Astrocyte (in vitro differentiated cells and primary cell): ENCODE results near the gene RYR2. TPM values are rescaled to one million over a fixed set of nuclear protein-coding genes. Genes with fewer than 3 reads are reported as not detected.

ENCODE experiments used
- DNase-seq: peaks from one replicate; pipeline ENCODE4 v3.0.0-alpha.2; 2010; ENCODE audit warnings: low read depth
- FAIRE-seq: peaks from 2 replicates; lab custom pipeline; 2011; peaks lifted over from hg19 to GRCh38; lab: Jason Lieb, UNC
- H2AFZ ChIP-seq: 2 replicates; pipeline ENCODE4 v1.6.0; 2012; ENCODE audit warnings: low read depth, low read length, inconsistent platforms
- H3K27ac ChIP-seq: 2 replicates; pipeline ENCODE4 v1.5.1; 2011; ENCODE audit warnings: low read depth, low read length, inconsistent platforms
- H3K27me3 ChIP-seq: 2 replicates; pipeline ENCODE4 v1.6.0; 2011; ENCODE audit warnings: low read length, inconsistent platforms; ENCODE audit not compliant: insufficient read depth
- H3K36me3 ChIP-seq: 2 replicates; pipeline ENCODE4 v1.5.1; 2011; ENCODE audit warnings: low read length, inconsistent platforms; ENCODE audit not compliant: insufficient read depth
- H3K4me1 ChIP-seq: 2 replicates; pipeline ENCODE4 v1.5.1; 2011; ENCODE audit warnings: low read length, inconsistent platforms; ENCODE audit not compliant: insufficient read depth
- H3K4me2 ChIP-seq: 2 replicates; pipeline ENCODE4 v1.6.0; 2012; ENCODE audit warnings: low read length, inconsistent platforms
- H3K4me3 ChIP-seq: 2 replicates; pipeline ENCODE4 v1.5.1; 2011; ENCODE audit warnings: low read depth, mild to moderate bottlenecking, low read length, inconsistent platforms; ENCODE audit not compliant: insufficient read depth
- H3K79me2 ChIP-seq: 2 replicates; pipeline ENCODE4 v1.6.0; 2012; ENCODE audit warnings: mild to moderate bottlenecking, low read length, inconsistent platforms; ENCODE audit not compliant: insufficient read depth
- H3K9ac ChIP-seq: 2 replicates; pipeline ENCODE4 v1.6.0; 2012; ENCODE audit warnings: mild to moderate bottlenecking, low read length, inconsistent platforms
- H3K9me3 ChIP-seq: 2 replicates; pipeline ENCODE4 v1.5.1; 2012; ENCODE audit warnings: low read depth, mild to moderate bottlenecking, low read length, inconsistent platforms; ENCODE audit not compliant: insufficient read depth
- H4K20me1 ChIP-seq: 2 replicates; pipeline ENCODE4 v1.6.0; 2012; ENCODE audit warnings: low read length, inconsistent platforms; ENCODE audit not compliant: insufficient read depth
- H3K27ac Mint-ChIP-seq: one replicate; pipeline ENCODE4 v1.8.0; 2021; ENCODE audit warnings: mild to moderate bottlenecking, mixed read lengths; ENCODE audit not compliant: unreplicated experiment
- H3K27me3 Mint-ChIP-seq: one replicate; pipeline ENCODE4 v1.8.0; 2021; ENCODE audit warnings: low read depth, mixed read lengths; ENCODE audit not compliant: unreplicated experiment
- H3K36me3 Mint-ChIP-seq: one replicate; pipeline ENCODE4 v1.8.0; 2021; ENCODE audit warnings: low read depth, mixed read lengths; ENCODE audit not compliant: unreplicated experiment
- H3K4me1 Mint-ChIP-seq: one replicate; pipeline ENCODE4 v1.8.0; 2021; ENCODE audit warnings: low read depth, mixed read lengths; ENCODE audit not compliant: unreplicated experiment
- H3K4me3 Mint-ChIP-seq: one replicate; pipeline ENCODE4 v1.8.0; 2021; ENCODE audit warnings: mild to moderate bottlenecking, moderate library complexity, mixed read lengths; ENCODE audit not compliant: unreplicated experiment
- H3K9me3 Mint-ChIP-seq: one replicate; pipeline ENCODE4 v1.8.0; 2021; ENCODE audit warnings: mild to moderate bottlenecking, mixed read lengths; ENCODE audit not compliant: unreplicated experiment
- EZH2 ChIP-seq: IDR thresholded peaks from 2 replicates; pipeline ENCODE4 v1.6.1; 2012; ENCODE audit warnings: mild to moderate bottlenecking, low read length, inconsistent platforms; ENCODE audit not compliant: insufficient read depth
- total RNA-seq: library from RNA; stranded (reverse); gene quantifications from 2 replicates; pipeline ENCODE4 v1.2.1, GENCODE V29; 2021
- TF ChIP-seq, protein P1 (sequence below): IDR thresholded peaks from 2 replicates; pipeline ENCODE4 v1.5.1; 2011; ENCODE audit warnings: low read depth, mild to moderate bottlenecking, inconsistent platforms, low read length, moderate library complexity; ENCODE audit not compliant: insufficient read depth

RYR2 gene
- total RNA-seq, 1 donor from 2014 or later, result 0.30 TPM

- Histone ChIP-seq H3K36me3 (no peaks in the 10 kb centered on the region), H3K4me2 (no peak overlapping the region), H3K4me1 (no peaks in the 10 kb centered on the region), H3K4me3 (no peak overlapping the region), H4K20me1 (no peaks in the 10 kb centered on the region), H3K27ac (no peak overlapping the region), H3K9me3 (peaks cover 4% of the 10 kb centered on the region), H3K27me3 (no peaks in the 10 kb centered on the region), H2AFZ (no peak overlapping the region), H3K9ac (no peak overlapping the region), H3K79me2 (no peaks in the 10 kb centered on the region)
- FAIRE-seq (no peak), DNase-seq (no peak)
- no peak for TF ChIP-seq EZH2
- TF ChIP-seq, protein P1, sequence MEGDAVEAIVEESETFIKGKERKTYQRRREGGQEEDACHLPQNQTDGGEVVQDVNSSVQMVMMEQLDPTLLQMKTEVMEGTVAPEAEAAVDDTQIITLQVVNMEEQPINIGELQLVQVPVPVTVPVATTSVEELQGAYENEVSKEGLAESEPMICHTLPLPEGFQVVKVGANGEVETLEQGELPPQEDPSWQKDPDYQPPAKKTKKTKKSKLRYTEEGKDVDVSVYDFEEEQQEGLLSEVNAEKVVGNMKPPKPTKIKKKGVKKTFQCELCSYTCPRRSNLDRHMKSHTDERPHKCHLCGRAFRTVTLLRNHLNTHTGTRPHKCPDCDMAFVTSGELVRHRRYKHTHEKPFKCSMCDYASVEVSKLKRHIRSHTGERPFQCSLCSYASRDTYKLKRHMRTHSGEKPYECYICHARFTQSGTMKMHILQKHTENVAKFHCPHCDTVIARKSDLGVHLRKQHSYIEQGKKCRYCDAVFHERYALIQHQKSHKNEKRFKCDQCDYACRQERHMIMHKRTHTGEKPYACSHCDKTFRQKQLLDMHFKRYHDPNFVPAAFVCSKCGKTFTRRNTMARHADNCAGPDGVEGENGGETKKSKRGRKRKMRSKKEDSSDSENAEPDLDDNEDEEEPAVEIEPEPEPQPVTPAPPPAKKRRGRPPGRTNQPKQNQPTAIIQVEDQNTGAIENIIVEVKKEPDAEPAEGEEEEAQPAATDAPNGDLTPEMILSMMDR, result no peak
- no peaks in the 10 kb centered on the region for H3K36me3 Mint-ChIP-seq
- H3K27ac Mint-ChIP-seq, result no peak overlapping the region
- H3K27me3 Mint-ChIP-seq, result peaks cover 4% of the 10 kb centered on the region
- no peak overlapping the region for H3K4me3 Mint-ChIP-seq
- H3K4me1 Mint-ChIP-seq, result peaks cover 5% of the 10 kb centered on the region
- no peaks in the 10 kb centered on the region for H3K9me3 Mint-ChIP-seq
Observed at GRCh38 chr1:237011432-237011831, 30.6 kb upstream of the RYR2 start.

- H3K27ac Mint-ChIP-seq, result no peak overlapping the region
- H3K27me3 ChIP-seq, result no peaks in the 10 kb centered on the region
- FAIRE-seq, result no peak
- H3K27me3 Mint-ChIP-seq, result peaks cover 2% of the 10 kb centered on the region
- no peaks in the 10 kb centered on the region for H3K79me2 ChIP-seq
- peaks cover 5% of the 10 kb centered on the region for H3K4me1 Mint-ChIP-seq
- TF ChIP-seq, protein P1, result no peak
- TF ChIP-seq EZH2, result no peak
- no peak for DNase-seq
- no peak overlapping the region for H3K27ac ChIP-seq
- H3K36me3 ChIP-seq, result no peaks in the 10 kb centered on the region
- H3K4me2 ChIP-seq, result peak overlapping the region; percentile 57
- no peak overlapping the region for H3K4me3 ChIP-seq
- H3K9me3 Mint-ChIP-seq, result no peaks in the 10 kb centered on the region
- no peak overlapping the region for H3K4me3 Mint-ChIP-seq
- H3K4me1 ChIP-seq, result no peaks in the 10 kb centered on the region
- no peaks in the 10 kb centered on the region for H3K36me3 Mint-ChIP-seq
- H2AFZ ChIP-seq, result peak overlapping the region; percentile 16
- peaks cover 4% of the 10 kb centered on the region for H3K9me3 ChIP-seq
- no peaks in the 10 kb centered on the region for H4K20me1 ChIP-seq
- no peak overlapping the region for H3K9ac ChIP-seq
Observed at GRCh38 chr1:237012361-237012760, 29.6 kb upstream of the RYR2 start.

GRCh38 chr1:237012788-237013383 lies 29.1 kb upstream of the RYR2 start:
- Histone ChIP-seq H3K9me3 (peaks cover 4% of the 10 kb centered on the region), H3K36me3 (no peaks in the 10 kb centered on the region), H3K79me2 (no peaks in the 10 kb centered on the region), H3K4me3 (no peak overlapping the region), H4K20me1 (no peaks in the 10 kb centered on the region), H3K27me3 (no peaks in the 10 kb centered on the region), H2AFZ (peak overlapping the region; percentile 18), H3K4me2 (peak overlapping the region; percentile 57), H3K4me1 (no peaks in the 10 kb centered on the region), H3K9ac (no peak overlapping the region), H3K27ac (no peak overlapping the region)
- peak overlapping the region; percentile 37 for H3K27ac Mint-ChIP-seq
- no peaks in the 10 kb centered on the region for H3K36me3 Mint-ChIP-seq
- FAIRE-seq (no peak), DNase-seq (peak; percentile 16)
- H3K9me3 Mint-ChIP-seq, result no peaks in the 10 kb centered on the region
- peaks cover 2% of the 10 kb centered on the region for H3K27me3 Mint-ChIP-seq
- H3K4me1 Mint-ChIP-seq, result peaks cover 5% of the 10 kb centered on the region
- TF ChIP-seq, protein P1, result no peak
- TF ChIP-seq EZH2, result no peak
- no peak overlapping the region for H3K4me3 Mint-ChIP-seq
